HPDE6-E6E7 (cell line): Measurements from ENCODE around the gene TAF1B.
"Not testable (repeated sequence)": the region's sequence is repeated elsewhere in the genome, so short reads cannot be mapped to it uniquely, and the experiment has no call there.

ENCODE experiments used
- DNase-seq: peaks from one replicate; pipeline ENCODE4 v3.0.0; 2011; ENCODE audit warnings: missing footprints; ENCODE audit errors: extremely low spot score

TAF1B gene

DNA sequence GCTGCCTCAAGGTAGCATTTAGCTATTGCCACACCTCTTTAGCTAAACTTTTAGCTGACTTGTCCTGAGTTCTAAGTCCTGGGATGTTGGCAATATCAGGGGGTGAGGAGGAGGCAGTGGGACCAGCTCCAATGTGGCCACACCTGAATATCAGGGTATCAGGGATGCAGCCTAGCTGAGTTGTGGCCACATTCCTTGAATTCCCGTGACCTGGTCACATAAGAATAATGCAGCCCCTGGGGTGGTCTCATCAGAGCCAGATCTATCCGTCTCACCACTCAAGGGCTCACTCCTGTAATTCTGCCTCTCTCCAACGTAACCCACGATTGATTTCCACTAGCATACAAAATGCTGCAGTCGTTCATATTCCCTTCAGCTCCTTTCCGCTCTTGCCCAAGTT lies 11.6 kb upstream of the TAF1B start:
- no peak for DNase-seq

DNA sequence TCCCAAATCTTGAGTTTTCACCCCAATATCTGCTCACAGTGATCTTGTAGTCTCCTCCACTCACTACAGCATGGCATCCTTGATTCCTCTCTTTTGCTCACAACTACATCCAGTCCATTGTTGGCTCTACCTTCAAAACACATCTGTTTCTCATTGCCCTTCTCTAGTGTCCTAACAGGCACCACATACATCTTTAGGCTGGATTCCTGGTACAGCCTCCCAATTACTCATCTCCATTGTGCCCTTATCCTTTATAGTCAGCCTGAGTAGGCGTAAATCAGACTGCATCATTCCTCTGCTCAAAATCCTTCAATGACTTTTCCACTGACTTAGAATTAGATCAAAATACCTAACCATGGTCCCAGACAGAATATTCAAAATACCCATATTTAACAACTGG lies 10.7 kb upstream of the TAF1B start:
- DNase-seq: no peak

DNA sequence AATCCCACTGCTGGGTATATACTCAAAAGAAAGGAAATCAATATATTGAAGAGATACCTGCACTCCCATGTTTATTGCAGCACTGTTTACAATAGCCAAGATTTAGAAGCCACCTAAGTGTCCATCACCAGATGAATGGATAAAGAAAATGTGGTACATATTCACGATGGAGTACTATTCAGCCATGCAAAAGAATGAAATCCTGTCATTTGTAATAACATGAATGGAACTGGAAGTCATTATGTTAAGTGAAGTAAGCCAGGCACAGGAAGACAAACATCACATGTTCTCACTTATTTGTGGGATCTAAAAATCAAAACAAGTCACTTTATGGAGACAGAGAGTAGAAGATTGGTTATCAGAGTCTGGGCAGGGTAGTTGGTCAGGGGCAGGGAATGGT lies 8.2 kb upstream of the TAF1B start:
- DNase-seq: not testable (repeated sequence)

DNA sequence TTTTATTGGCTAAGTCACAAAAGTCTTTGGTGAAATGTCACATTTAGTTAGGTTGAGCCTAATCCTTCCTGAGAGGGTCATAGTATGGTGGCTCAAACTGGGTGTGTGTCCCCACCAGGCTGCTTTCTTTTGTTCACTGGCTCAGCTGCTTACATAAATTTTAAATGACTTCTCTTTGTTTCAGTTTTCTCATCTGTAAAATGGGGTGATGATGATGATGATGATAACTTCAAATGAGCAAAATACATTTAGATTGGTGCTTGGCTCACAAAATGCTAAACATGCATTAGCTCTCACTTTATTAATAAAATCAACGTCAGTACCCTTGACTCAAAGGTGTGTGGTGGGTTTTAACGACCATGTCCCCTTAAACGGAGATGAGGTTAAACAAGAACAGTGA lies 7.2 kb upstream of the TAF1B start:
- DNase-seq: no peak

DNA sequence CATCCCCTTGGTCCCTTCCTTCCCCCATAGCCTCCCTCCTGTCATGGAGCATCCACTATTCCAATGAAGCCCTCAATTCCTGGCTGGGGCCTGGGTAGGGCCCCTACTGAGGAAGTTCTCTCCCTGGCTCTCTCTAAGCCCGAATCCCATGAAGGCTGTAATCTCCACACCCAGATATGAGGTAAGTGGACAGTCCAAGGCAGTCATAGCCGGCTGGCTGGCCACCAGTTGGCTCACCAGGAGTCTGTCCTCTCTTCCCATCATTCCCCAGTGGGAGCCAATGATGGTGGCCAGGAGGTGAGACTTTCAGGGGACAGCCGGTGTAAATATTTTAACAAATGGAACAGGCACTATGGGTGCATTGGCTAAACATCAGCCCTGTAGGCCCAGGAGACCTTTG lies 6.8 kb upstream of the TAF1B start:
- no peak for DNase-seq

DNA sequence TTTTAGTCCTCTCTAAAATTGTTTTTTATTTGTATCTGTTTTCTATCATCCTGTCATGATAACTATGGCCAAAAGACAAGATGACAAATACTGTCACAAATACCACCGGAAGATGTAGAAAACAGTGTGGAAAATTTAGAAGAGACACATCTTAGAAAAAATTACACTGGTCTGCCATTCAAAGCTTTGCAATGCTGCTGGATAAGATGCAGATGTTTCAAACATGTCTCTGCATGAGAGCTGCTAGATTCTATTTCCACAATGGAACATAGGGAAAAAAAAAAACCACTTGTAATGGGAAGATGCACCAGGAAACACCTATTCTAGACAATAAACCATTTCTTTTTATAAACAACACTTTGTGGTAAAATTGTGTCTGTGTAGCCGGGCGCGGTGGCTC lies 5.8 kb upstream of the TAF1B start:
- no peak for DNase-seq

DNA sequence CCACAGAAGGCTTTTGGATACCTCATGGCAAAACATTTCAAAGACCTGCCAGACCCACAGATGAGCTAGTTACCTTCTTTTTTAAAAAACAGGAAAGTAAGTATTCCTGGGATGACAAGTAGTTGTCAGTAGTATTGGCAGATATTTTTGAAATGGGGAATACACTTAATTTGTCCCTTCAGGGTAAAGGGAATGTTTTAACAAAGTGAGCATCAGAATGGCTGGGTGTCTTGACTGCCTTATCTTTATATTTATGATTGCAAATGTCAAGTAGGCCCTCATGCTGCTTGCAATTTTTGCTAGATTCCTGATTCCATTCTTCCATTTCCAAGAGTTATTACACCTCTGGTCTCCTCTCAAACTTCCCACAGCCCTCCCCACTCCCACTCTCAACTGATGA lies 4.9 kb upstream of the TAF1B start:
- DNase-seq: no peak

DNA sequence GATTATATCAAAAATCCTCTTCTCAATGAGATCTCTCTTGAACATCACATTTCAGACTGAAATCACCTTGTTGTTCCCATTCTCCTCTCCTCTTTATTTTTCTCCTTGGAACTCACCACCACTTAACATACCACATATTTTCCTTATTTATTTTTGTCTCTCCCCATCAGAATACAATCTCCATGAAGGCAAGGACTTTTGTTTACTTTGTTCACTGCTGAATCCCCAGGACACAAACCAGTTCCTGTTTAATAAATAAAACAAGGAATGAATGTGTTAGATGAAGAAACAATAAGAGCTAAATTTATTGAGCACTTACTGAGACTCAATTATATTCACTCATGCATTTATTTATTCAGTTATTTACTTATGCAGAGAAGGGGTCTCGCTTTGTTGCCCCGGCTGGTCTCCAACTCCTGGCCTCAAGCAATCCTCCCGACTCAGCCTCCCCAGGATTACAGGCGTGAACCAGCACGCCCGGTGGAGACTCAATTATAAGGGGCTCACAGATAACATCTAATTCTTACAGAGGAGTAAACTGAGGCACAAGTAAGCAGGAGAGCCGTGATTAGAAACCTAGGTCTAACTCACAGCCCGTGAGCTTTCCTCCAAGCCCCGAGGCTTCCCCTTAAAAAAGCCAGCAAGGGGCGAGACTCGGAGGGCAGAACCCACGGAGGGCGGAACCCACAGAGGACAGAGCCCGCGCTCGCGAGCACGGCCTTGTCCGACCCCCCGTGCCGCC lies 616 bp upstream of the TAF1B start:
- DNase-seq: no peak

DNA sequence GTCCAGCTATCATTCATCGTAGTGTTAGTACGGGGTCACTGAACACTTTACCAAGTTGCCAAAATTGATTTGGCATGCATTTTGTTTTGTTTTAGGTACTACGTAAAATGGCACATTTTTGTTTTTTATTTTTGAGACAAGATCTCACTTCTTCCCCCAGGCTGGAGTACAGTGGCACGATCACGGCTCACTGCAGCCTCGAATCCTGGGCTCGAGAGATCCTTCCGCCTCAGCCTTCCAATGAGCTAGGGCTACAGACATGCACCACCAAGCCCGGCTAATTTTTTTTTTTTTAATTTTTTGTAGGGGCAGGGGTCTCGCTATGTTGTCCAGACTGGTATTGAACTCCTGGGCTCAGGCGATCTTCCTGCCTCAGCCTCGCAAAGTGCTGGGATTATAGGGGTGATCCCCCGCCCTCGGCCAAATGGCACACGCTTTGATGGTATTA lies 786 bp downstream of the TAF1B start:
- no peak for DNase-seq

DNA sequence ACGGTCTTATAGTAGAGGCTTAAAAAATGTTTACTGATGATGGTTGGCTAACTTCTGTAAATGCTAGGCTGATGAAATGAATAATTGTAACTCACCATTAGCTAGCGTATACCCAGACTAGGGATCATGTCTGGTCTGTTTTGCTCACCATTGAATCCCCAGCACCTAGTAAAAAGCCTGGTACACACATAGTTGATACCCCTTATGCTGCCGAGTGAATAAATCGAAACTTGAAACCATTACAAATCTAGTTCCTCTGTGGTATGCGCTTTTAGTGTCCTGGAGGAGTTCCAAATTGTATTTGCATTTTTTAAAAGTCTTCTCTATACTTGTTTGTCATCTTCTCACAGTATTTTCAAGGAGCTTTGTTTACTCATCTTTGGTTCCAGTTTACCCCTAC lies 1.3 kb downstream of the TAF1B start:
- no peak for DNase-seq

DNA sequence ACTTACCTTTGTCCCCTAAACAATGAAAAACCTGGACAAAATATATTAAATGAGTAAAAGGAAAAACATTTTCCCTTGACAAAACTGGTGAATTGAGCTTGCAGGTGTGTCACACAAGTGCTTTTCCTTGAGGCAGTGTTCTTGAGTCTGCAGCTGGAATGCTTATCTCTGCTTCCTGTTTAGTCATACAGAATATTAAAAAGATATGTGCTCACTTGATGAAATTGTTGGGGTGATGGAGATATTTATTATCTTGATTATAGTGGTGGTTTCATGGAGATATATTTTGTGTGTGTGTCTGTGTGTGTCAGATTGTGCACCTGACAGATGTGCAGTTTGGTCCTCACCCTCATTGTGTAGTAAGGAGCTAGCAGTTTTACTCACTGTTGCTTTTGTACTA lies 3.3 kb downstream of the TAF1B start:
- no peak for DNase-seq

DNA sequence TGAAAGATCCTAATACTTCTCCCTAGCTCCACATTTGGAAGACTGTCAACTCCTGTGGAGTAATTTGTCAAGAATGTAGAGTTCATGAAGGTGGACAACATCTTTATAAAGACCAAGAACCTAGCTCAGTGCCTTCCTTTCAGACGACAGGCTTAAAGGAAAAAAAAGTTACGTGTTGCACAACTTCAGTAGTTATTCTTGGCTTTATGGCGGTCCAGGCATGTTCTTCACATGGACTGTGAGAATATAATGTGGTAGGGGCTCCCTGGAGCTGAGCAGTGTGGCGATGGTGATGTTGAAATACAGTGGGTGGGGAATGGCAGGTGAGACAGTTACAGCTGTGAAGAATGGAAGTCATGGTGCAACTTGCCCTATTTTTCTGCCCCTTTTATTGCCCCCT lies 3.9 kb downstream of the TAF1B start:
- no peak for DNase-seq

DNA sequence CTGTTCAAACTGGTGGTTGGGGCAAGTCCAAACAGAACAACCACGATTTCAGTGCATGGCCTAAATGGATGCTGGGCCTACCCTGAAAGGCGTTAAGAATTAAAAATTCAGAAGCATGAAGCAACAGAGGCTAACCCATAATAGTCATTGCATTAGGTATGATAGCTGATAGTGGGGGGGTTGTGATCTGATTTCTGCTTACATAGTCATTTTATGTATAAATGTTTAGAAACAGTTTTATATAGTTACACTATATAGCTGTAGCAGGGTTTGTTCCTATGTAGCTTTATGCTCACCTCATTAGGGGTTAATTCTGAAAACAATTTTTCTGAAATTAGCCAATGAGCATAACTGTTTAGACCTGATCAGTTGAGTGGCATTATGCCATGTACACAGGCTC lies 9.6 kb downstream of the TAF1B start:
- no peak for DNase-seq

DNA sequence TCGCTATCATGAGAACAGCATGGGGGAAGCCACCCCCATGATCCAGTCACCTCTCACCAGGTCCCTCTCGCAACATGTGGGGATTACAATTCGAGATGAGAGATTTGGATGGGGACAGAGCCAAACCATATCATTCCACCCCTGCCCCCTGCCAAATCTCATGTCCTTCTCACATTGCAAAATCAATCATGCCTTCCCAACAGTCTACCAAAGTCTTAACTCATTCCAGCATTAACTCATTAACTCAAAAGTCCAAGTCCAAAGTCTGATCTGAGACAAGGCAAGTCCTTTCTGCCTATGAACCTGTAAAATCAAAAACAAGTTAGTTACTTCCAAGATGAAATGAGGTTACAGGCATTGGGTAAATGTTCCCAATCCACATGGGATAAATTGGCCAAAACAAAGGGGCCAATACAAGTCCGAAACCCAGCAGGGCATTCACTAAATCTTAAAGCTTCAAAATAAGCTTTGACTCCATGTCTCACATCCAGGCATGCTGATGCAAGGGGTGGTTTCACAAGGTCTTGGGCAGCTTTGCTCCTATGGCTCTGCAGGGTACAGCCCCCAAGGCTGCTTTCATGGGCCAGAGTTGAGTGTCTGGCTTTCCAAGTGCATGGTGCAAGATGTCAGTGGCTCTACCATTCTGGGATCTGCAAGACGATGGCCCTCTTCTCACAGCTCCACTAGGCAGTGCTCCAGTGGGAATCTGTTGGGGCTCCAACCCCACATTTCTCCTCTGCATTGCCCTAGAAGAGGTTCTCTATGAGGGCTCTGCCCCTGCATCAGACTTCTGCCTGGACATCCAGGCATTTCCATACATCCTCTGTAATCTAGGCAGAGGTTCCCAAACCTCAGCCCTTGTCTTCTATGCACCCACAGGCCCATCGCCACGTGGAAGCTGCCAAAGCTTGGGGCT lies 14.8 kb downstream of the TAF1B start:
- no peak for DNase-seq

DNA sequence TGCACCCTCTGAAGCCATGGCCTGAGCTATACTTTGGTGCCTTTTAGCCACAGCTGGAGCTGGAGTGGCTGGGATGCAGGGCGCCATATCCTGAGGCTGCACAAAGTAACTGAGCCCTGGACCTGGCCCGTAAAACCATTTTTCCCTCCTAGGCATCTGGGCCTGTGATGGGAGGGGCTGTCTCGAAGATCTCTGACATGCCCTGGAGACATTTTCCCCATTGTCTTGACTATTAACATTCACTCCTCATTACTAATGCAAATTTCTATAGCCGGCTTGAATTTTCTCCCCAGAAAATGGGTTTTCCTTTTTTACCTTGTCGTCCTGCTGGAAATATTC lies 15.4 kb downstream of the TAF1B start:
- DNase-seq: no peak

DNA sequence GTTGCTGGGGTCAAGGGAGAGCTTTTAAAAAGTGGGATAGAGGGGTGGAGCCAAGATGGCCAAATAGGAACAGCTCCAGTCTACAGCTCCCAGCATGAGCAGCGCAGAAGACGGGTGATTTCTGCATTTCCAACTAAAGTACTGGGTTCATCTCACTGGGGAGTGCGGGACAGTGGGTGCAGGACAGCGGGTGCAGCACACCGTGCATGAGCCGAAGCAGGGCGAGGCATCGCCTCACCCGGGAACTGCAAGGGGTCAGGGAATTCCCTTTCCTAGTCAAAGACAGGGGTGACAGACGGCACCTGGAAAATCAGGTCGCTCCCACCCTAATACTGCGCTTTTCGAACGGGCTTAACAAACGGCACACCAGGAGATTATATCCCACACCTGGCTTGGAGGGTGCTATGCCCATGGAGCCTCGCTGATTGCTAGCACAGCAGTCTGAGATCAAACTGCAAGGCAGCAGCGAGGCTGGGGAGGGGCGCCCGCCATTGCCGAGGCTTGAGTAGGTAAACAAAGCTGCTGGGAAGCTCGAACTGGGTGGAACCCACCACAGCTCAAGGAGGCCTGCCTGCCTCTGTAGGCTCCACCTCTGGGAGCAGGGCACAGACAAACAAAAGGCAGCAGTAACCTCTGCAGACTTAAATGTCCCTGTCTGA lies 17.8 kb downstream of the TAF1B start:
- not testable (repeated sequence) for DNase-seq

DNA sequence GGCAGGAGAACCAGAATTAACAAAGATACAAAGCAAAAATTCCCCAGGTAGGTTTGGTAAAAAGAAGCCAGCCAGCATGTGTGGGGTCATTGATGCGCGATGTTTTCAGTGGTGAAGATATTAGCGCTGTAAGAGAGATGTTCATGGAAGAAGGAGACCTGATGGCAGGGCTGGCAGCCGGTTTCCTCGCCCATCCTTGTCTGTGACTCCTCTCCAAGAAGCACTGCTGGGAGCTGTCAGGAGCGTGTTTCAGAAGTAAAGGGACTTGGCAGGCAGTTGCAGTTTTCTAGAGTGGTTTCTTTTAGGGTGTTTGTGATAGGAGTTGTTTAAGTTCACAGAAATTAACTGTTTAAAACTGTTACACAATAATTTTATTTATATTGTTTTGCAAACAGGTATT lies 24.6 kb downstream of the TAF1B start:
- DNase-seq: no peak

DNA sequence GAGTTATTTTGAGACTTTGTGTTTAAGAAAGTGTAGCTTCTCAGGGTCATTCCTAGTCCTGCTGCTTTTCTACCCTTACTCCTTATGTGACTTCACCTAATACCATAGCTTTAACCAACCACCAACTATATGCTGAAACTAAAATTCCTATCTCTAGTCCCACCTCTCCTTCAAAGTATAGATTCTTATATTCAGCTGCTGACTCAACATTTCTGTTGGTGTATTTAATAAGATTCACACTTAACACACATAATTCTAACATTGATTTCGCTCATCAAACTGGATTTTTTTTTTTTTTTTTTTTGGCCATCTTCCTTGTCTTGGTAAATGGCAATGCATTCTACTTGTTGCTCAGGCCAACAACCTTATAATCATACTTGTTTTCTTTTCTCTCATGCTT lies 30.1 kb downstream of the TAF1B start:
- no peak for DNase-seq

DNA sequence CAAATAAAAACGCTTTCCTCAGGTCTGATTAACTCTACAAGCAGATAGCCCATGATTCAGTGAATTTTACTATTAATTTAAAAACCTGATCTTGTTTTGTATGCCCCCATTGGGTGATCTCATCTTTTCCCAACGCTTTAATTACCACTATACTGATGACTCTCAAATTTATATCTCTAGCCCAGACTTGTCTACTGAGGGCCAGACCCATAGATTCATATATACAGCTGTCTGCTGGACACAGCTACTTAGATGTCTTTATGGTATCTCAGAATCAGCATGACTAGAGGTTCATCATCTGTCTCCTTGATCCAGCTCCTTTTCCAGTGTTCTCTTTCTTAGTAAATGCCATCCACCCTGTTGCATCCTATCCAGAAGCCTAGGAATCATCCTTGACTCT lies 33.8 kb downstream of the TAF1B start:
- DNase-seq: no peak

DNA sequence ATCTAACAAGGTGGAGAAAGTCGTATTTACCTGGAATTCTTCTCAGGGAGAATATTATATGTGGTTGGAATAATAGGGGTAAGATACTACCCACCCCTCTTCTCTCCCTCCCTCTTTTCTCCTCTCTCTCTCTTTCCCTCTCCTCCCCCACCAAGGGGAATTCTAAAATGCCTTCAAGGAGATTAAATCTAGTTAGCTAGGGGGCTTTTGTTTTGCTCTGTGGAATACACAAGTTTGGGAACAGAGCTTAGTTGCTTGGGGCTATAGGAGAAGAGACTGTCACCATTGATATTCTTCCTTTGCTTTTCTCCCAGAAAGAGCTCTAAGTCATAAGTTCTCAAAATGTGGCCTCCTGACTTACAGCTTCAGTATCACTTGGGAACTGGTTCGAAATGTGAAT lies 34.5 kb downstream of the TAF1B start:
- DNase-seq: no peak

DNA sequence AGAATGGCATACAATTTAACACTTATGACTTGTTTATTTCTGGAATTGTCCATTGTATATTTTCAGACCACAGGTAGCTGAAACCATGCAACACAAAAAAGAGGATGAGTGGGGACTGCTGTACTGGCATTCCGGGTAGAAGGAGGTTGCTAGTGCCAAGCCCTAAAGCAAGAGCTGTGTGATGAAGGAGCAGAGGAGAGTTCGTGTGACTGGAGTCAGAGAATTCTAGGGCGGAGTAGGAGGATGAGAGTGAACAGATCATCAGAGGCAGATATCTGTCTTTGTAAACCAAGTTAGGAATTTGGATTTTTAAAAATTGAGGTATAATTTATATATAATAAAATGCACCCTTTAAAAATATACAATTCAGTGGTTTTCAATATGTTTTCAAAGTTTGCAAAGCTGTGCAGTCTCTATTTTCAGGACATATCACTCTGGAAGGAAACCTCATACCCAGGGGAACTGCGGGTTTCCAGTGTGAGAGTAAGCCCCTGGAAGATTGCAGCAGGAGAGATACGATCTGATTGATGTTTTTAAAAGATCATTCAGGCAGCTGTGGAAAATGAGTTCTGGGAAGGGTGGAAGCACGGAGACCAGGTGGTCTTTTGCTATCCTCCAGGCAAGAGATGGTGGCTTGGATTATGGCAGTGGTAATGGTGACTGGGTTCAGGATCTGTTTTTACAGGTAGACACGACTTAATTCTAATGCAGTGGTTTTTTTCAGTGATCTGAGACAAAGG lies 36.4 kb downstream of the TAF1B start:
- DNase-seq: no peak

DNA sequence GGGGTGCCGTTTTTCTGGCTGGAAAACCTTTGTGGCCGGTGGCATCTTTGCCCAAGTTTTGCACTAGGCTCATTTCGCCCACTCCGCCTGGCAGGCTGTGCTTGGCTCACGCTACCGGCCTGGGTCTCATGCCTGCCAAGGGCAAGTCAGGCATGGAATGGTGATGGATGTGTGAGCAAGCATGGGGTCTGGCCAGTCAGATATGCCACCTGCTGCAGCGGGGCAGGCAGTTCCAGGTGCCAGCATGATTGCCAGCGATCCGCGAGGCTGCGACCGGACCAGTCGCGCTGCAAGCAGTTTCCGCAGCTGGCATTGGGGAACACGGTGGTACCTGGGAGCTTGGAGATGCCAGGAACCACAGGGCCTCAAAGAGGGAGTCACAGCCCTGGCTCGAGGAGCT lies 40.6 kb downstream of the TAF1B start:
- DNase-seq: no peak
